GF-D8 (cell line): Measurements from ENCODE around the gene LCAT.
"Not testable (repeated sequence)": the region's sequence is repeated elsewhere in the genome, so short reads cannot be mapped to it uniquely, and the experiment has no call there.

Source experiments
- DNase-seq: peaks from one replicate; lab custom pipeline; 2025; lab: John Stamatoyannopoulos, UW

LCAT gene

DNA sequence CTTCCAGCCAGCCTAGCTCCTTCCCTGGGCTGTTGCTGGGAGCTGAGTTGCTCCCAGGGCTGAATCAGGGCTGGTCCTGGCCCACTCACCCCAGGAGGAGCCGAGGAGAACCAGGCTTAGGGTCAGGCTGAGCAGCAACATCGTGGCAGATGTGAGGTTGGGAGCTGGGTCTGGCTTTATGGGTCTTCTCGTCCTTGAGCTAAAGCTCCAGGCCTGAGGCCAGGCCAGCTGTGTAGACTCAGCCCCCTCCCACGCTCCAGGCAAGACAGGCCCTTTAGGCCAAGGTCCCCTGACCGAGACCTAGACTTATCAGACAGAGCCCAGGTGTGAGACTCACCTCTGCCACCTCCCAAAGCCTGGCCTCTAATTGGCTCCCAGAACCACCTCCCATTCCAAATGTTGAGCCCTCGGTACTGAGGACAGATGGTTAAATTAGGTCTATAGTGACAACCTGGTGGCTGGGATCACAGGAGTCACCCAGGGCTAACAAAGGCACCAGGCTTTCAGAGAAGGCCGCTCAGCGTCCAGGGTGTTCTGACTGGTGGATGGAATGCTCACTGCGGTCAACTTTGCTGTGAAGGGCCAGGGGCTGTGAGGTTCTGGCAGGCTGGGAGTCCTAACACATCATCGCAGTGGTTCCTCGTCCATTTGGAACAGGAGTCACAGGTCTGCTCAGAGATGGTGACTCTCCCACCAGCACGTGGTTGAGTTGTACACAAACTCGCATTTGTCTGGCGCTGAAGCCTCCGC, 12.0 kb downstream of the LCAT start, which contains the start of gene CTRL:
CTRL (minus strand) TSS at position 151 of the 750 bp plus-strand sequence; CDS start at position 141, 10 bp downstream.
- DNase-seq = no peak

DNA sequence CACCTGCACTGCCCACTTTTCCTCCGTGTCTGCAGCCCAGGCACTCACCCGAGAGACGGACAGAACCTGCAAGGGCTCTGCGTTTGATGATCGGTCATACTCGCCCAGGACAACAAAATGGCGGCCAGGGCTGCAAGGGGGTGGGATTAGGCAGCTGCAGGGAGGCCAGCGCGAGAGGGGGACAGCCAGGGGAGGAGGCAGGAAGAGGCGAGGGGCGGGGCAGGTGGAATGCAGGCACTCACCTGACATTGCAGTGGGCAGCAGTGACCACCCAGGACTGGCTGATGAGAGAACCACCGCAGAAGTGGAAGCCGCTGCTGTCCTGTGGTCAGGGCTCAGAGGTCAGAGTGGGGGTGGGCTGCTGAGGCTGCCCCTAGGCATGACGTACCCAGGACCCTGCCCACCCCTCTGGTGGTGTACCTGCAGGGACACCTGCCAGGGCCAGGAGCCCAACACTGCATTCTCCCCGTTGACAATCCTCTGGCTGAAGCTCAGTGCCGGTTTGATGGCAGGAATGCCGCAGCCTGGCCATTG, 13.2 kb downstream of the LCAT start:
- no peak for DNase-seq

DNA sequence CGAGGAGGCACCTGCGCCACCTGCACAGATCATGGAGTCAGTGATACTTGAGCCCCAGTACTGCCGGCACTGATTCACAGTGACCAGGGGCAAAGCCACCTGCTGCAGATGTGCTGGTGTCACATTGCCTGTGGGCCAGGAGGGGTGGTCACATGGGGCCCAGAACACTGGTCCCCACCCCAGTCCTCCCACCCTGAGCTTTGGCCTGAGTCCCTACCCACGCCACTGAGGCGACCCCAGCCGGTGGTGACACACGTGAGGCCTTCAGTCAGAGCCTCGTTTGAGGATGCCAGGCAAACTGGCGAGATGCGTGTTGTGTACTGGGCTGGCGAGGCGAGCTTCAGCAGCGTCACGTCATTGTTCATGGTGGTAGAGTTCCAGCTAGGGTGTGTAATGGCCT, 13.7 kb downstream of the LCAT start:
- DNase-seq = no peak

DNA sequence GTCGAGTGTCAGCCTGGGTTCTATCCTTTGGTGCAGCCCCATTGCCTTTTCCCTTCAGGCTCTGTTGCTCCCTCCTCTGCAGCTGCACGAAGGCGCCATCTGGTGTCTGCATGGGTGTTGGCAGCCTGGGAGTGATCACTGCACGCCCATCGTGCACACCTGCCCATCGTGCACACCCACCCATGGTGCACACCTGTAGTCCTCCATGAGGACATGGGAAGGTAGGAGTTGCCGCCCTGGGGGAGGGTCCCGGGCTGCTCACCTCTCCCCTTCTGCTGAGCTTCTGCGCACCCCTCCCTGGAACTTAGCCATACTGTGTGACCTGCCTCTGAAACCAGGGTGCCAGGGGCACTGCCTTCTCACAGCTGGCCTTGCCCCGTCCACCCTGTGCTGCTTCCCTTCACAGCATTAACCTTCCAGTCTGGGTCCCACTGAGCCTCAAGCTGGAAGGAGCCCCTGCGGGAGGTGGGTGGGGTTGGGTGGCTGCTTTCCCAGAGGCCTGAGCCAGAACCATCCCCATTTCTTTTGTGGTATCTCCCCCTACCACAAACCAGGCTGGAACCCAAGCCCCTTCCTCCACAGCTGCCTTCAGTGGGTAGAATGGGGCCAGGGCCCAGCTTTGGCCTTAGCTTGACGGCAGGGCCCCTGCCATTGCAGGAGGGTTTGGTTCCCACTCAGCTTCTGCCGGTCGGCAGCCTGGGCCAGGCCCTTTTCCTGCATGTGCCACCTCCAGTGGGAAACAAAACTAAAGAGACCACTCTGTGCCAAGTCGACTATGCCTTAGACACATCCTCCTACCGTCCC, 15.2 kb downstream of the LCAT start:
- DNase-seq = peak; percentile 25

DNA sequence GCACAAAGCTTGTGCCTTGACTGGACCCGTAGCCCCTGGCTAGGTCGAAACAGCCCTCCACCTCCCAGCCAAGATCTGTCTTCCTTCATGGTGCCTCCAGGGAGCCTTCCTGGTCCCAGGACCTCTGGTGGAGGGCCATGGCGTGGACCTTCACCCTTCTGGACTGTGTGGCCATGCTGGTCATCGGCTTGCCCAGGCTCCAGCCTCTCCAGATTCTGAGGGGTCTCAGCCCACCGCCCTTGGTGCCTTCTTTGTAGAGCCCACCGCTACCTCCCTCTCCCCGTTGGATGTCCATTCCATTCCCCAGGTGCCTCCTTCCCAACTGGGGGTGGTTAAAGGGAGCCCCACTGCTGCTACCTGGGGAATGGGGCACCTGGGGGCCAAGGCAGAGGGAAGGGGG, 15.8 kb downstream of the LCAT start:
- DNase-seq = no peak

DNA sequence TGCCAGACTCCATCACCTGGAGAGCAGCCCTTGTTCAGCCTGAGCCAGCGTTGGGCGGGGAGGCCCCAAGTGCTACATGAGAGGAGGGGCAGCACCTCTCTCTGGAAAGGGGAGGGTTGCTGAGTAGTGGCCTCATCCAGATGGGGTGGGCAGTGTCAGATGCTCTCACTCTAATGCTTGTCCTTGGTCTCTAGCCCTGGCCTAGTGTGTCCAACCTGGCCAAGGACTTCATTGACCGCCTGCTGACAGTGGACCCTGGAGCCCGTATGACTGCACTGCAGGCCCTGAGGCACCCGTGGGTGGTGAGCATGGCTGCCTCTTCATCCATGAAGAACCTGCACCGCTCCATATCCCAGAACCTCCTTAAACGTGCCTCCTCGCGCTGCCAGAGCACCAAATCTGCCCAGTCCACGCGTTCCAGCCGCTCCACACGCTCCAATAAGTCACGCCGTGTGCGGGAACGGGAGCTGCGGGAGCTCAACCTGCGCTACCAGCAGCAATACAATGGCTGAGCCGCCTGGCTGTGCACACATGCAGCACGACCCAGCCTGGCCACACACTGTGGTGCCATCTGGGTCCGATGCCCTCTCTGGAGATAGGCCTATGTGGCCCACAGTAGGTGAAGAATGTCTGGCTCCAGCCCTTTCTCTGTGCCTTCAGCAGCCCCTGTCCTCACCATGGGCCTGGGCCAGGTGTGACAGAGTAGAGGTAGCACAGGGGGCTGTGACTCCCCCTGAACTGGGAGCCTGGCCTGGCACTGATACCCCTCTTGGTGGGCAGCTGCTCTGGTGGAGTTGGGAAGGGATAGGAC, 16.6 kb downstream of the LCAT start:
- DNase-seq = no peak

DNA sequence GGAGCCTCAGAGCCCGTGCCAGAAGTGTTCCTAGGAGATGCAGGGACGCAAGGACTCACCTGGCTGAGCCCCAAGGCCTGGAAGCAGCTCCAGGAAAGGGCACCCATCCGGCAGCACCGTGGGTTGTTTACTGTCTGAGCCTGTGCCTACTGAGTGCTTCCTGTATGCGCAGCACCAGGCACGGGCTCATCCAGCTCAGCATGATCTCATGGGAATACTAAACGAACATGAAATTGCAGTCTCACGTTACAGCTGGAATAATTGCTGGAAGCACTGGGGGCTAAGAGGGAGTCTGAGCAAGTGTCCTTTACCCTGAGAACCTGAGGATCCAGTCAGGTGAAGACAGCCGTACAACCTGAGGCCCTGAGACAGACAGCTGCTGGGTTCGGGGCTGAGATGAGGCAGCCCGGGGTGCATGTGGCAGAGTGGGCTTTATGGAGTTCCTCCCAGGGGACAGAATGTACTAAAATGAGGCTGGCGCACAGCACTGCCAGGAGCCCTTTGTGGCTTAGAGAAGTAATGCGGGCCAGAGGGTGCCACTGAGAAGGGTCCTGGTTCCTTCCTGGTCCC, 17.7 kb downstream of the LCAT start:
- DNase-seq = no peak

DNA sequence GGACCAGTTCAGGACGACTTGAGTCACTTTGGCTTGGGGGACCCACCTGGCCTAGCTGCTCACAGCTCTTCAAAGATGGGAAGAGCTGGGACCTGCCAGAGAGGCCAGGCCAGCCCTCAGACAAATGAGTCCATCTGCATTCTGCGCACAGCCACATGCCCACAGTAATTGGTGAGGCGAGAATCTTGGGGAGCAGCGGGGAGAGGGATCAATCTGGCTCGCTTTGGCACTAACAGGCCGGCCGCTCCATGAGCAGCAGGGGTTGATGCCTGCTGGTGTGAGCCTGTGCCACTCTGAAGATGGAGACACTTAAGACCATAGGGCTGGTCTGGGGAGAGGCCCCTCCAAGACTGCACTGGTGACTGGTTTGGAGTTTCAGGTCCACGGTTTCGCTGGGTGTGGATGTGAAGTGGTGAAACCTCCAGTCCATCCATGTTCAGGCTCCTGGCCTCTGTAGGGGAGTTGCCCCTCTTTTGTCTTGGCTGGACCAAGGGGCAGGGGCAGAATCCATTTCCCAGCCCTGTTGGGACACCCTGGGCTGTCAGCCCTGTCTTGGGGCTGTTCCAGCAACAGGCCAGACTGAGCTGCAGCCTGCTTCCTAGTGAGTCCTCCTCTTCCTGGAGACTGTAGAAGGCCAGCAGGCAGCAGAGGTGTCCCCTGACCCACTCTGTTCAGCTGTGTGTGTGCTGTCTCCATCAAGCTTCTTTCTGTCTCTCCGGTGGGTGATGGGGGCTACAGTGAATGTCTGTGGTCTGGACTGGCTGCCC, 19.6 kb downstream of the LCAT start:
- no peak for DNase-seq

DNA sequence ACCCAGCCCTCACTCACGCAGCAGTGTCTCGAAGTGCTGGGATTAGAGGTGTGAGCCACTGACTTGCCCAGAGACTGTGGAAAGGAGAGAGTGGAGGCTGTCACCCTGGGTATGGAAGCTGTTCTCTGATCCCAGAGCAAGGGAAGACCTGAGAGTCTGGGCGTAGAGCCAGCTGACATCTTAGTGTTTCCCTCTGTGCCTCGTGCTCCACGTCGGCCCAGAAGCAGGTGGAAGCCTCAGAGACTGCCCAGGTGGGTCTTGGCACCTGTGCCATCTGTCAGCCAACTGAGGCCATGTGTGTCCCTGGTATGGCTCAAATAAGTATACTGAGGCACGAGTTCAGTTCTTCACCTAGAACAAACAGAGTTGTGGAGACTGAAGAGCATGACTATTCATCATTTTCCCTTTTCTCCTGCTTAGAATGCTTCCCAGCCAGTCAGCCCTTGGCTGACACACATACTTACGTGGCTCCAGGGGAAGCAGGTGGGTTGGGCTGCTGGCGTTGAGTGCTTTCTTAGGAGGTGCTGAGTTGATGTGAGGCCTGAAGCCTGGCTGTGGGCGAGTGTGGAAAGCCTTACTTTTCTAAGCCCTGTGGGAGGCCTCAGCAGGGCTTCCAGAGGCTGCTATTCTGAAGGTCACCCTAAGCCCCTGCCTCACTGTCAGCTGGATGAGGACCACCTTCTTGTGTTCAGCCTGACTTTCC, 20.4 kb downstream of the LCAT start:
- DNase-seq = no peak

DNA sequence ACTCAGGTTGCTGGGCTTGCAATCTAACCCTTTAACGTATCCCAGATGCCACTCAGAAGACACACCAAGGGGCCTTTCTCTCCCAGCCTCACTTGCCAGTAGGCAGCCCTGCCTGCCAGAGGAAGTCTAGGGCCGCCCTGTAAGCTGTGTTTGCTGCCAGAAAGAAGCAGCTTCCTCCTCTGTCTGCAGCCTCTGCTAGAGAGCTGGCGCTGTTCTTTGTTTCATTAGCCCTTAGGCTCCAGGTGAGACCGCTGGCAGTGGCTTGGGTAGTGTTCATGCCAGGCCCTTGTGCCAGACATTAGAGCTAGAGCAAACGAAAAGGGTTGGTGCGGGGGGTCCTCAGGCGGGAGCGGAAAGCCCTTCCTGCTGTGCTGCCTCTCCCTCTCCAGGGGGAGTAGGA, 21.2 kb downstream of the LCAT start:
- DNase-seq = no peak

DNA sequence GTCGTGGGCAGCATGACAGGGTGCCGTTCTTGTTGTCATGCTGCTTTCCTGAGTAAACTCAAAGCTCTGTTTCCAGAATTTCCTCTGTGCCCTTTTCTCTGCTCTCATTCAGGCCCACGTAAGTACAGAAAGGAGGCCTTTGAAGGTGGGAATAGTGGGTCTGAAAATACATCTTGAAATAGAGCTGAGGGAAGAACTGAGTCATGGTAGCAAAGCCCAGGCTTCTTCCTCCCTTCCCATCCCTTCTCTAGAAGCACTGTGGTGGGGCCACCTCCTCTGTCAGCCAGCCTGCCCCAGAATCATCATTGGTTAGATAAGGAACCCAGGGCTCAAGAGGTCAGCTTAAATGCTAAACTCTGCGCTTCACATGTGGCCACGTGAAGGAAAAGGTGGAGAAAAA, 21.7 kb downstream of the LCAT start:
- DNase-seq = no peak

DNA sequence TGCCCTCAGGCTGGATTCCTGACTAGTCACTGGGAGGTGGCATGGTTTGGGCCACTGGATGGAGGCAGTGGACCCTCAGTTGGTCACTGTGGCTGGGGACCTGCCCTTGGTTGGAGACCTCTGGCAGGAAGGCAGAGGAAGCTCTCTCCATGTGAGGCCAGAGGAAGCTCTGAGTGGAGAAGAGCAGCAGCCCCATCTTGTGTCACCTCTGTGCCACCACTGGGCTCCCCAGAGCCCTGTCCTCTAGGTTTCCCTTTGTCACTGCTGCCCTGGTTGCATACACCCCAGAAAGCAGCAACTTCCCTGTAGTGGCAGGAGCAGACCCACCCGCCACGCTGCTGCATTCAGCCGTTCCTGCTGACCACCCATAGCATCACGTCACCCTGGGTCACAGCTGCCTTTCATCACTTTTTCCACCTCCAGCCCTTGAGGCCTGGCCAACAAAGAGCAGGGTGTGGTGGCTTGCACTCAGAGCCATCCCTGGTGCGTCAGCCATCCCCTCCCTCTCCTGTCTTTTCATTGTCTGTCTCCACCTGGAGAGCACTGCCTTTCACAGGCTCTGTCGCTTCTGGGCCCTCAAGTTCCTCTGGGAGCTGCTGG, 24.2 kb downstream of the LCAT start:
- no peak for DNase-seq

DNA sequence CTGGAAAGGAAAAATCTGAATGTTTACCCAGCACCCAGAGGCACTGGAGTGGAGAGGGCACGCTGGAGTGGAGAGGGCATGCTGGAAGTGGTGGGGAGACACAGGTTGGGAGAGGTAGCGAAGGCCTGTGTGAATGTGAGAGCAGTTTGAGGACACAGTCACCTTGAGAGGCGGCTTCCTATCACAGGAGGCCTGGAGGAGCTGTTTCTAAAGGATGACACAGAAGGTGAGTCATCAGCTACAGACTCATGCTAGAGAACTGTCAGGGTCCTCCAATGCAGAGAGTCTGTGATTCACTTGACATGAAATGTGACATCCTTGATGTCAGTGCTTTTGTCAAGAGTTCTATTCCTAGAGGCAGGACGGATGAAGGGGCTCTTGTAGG, 26.1 kb downstream of the LCAT start:
- DNase-seq = no peak

DNA sequence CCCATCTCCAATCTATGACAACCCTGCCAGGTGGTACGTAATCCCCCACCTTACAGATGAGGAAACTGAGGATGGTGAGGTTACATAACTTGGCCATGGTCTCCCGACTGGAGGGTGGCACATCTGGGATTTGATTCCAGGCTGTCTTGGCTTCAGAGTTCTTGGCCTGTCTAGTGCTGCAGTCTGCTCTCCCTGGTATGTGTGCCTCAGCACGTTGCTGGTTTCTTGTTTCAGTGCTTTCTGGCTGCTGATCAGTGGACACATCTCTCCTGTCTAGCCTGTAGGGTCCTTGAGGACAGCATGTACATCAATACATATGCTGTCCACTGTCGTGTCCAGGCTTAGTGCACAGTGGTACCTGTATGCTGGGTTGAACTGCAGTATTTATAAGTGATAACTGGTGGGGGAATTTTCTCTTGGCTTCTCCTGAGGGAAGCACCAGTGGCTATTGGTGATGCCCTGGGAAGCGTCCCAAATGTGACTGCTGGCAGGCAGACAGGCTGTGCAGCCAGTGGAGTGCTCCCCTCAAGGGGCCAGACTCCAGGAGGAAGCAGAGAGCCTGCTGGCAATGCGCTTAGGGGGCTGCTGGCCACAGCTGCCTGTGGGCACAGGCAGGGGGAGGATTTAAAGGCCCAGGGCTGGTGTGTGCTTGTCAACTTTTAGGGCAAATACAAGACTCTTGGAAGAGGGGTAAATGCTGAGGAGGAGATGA, 26.6 kb downstream of the LCAT start:
- no peak for DNase-seq

DNA sequence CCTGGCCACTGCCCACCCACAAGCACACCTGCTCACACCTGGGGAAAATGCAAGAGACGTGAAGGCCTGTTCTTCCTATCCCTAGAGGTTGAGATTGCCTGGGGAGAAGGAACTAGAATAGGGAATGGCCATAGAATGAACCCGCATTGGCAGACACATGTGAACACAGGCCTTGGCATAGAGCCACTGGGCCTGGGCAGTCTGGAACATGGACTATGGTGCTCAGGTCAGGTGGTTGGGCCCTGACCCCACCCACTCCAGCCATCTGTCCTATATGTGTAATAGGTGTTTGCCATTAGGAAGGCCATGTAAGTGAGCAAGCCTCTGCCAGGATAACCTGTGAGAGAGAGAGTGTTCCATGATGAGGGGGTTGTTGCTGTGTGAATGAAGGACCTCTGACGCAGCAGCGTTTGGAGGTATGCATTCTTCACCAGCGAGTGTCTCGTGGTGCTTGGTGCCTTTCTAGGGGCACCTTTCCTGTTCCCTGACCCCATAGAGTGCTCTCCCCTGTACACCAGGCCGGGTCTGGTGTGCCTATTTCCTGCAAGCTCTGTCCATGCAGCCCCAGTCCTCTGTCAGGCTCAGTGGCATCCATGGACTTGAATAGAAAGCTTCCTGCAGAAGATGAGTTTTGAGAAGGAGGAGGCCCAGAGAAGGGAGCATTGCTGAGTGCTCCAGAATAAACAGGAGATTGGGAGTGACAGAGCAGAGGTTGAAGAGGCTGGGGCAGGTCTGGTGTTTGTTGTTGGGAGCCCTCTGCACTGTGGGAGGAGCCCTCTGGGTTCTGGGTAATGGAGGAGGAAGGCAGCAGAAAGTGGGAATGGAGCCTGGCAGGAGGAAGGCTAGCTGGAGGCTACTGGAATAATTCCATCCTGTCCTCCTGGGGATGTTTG, 27.8 kb downstream of the LCAT start:
- no peak for DNase-seq

DNA sequence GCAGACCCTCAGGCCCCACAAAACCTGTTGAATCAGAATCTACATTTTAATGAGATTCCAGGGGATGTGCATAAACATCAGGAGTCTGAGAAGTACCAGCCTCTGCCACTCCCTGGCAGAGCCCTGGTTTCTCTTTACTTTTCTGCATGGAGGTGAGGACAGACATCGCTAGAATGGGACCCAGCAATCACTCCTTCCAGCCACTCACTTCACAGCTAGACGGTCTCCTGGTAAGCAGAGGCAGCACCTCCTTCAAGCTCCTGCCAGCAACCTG, 28.5 kb downstream of the LCAT start:
- DNase-seq = not testable (repeated sequence)

DNA sequence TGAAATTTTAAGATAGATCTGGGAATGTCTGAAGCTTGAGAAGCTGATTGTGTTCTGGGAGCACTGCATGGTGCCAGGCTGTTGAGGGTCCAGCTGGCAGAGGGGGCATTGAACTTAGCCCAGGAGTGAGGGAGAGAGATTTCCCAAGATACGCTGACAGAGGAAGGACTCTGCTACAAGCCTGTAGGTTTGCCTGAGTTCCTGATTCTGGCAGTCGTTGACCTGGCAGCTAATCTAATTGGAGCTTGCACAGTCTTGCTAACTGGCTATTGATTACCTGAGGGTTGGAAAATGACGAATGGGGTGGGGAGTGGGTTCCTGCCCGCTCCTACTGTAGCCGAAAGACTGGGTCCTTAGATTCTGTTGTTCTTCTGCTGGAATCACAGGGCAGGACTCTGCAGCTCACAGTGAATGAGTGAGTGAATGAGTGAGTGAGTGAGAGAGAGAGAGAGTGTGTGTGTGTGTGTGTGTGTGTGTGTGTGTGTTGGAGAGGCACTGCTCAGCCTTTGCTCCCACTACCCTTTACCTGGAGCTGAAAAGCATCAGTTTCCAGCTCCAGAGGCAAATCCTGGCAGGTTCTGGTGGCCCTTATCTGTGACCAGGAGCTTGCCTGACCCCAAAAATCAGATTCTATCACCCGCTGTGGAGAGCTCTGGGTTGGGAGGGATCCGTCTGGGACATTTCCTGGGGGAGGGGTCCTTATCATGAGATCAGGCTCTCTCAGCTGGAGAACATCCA, 29.0 kb downstream of the LCAT start:
- DNase-seq = no peak

DNA sequence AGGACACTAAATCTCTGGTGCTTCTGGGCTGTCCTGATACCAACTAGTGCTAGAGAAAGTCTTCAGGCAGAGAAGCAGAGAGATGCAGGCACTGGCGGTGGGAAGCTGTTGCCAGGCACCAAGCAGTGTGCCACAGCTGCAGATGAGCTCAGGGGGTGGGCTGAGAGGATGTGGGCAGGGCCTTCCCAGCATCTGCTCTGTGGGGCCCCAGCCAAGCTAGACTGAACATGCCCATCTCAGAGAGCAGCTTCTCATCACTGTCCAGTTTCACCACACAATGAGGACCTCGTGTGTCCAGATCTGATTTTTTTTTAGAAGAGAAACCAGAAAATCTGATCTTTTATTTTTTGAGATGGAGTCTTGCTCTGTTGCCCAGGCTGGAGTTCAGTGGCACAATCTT, 33.8 kb downstream of the LCAT start:
- DNase-seq = no peak
